Activated CD8-positive, alpha-beta T cell treated with anti-CD3 and anti-CD28 coated beads for 36 hours (primary cell): ENCODE results near the gene COMTD1. TPM values are rescaled to one million over a fixed set of nuclear protein-coding genes. Genes with fewer than 3 reads are reported as not detected.

Experiments
- ATAC-seq: fragments of 200-7000 bp; cut with Tn5 transposase; one replicate; pipeline ENCODE4 v1.10.0; 2021; ENCODE audit warnings: mild to moderate bottlenecking, moderate library complexity
- CTCF ChIA-PET: fragments of 350-600 bp; sonication (Branson Sonifier 250); formaldehyde crosslinking; loops from one replicate; lab custom pipeline; 2021; ENCODE audit warnings: antibody characterized with exemption; lab: Charles Lee
- POLR2A ChIA-PET: fragments of 350-600 bp; sonication (Branson Sonifier 250); formaldehyde crosslinking; loops from one replicate; lab custom pipeline; 2021; ENCODE audit warnings: antibody characterized with exemption; lab: Charles Lee
- DNase-seq: peaks from one replicate; pipeline ENCODE4 v3.0.0-alpha.2; 2020
- H3K27ac Mint-ChIP-seq: one replicate; pipeline ENCODE4 v1.8.0; 2021; ENCODE audit warnings: mild to moderate bottlenecking, mixed read lengths
- H3K27me3 Mint-ChIP-seq: one replicate; pipeline ENCODE4 v1.8.0; 2021; ENCODE audit warnings: mixed read lengths
- H3K36me3 Mint-ChIP-seq: one replicate; pipeline ENCODE4 v1.8.0; 2021; ENCODE audit warnings: low read depth, mixed read lengths
- H3K4me1 Mint-ChIP-seq: one replicate; pipeline ENCODE4 v1.8.0; 2021; ENCODE audit warnings: low read depth, mixed read lengths
- H3K4me3 Mint-ChIP-seq: one replicate; pipeline ENCODE4 v1.8.0; 2021; ENCODE audit warnings: mild to moderate bottlenecking, moderate library complexity, mixed read lengths
- H3K9me3 Mint-ChIP-seq: one replicate; pipeline ENCODE4 v1.8.0; 2021; ENCODE audit warnings: mixed read lengths
- intact Hi-C: fragments of 100-400 bp; cut with micrococcal nuclease; formaldehyde crosslinking; loops from one replicate; pipeline ENCODE4 v1.10.0; 2022
- total RNA-seq, 2 experiments: library from RNA; stranded (reverse); gene quantifications; one replicate each; pipeline ENCODE4 v1.2.3, GENCODE V29; 2021
- TF ChIP-seq, protein P1 (sequence below): fragments of 200-600 bp; IDR thresholded peaks from one replicate; pipeline ENCODE4 v1.8.0; 2022; ENCODE audit warnings: antibody characterized with exemption, mild to moderate bottlenecking

The COMTD1 gene
- total RNA-seq, 2 experiments from 2014 or later: 54.5 to 58.1 TPM

DNA sequence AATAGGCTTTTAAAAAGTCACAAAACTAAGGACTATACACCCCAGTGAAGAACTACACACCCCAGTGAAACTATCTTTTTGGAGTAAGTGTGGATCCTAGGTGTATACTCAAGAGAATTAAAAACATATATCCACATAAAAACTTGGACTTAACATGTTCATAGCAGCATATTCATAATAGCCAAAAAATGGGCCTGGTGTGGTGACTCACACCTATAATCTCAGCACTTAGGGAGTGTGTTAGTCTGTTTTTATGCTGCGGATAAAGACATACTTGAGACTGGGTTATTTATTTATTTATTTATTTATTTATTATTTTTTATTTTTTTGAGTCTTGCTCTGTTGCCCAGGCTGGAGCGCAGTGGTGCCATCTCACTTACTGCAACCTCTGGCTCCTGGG, 19.0 kb upstream of the COMTD1 start:
- Mint-ChIP-seq H3K36me3 (peaks cover 1% of the 10 kb centered on the region), H3K27ac (no peak overlapping the region), H3K9me3 (peaks cover 10% of the 10 kb centered on the region), H3K4me3 (no peak overlapping the region), H3K4me1 (no peaks in the 10 kb centered on the region), H3K27me3 (no peaks in the 10 kb centered on the region)
- ChIA-PET CTCF (no interaction called here), POLR2A (no interaction called here)
- intact Hi-C loops: no loop called here
- DNase-seq: no peak
- TF ChIP-seq, protein P1, sequence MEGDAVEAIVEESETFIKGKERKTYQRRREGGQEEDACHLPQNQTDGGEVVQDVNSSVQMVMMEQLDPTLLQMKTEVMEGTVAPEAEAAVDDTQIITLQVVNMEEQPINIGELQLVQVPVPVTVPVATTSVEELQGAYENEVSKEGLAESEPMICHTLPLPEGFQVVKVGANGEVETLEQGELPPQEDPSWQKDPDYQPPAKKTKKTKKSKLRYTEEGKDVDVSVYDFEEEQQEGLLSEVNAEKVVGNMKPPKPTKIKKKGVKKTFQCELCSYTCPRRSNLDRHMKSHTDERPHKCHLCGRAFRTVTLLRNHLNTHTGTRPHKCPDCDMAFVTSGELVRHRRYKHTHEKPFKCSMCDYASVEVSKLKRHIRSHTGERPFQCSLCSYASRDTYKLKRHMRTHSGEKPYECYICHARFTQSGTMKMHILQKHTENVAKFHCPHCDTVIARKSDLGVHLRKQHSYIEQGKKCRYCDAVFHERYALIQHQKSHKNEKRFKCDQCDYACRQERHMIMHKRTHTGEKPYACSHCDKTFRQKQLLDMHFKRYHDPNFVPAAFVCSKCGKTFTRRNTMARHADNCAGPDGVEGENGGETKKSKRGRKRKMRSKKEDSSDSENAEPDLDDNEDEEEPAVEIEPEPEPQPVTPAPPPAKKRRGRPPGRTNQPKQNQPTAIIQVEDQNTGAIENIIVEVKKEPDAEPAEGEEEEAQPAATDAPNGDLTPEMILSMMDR: no peak
- no peak for ATAC-seq

DNA sequence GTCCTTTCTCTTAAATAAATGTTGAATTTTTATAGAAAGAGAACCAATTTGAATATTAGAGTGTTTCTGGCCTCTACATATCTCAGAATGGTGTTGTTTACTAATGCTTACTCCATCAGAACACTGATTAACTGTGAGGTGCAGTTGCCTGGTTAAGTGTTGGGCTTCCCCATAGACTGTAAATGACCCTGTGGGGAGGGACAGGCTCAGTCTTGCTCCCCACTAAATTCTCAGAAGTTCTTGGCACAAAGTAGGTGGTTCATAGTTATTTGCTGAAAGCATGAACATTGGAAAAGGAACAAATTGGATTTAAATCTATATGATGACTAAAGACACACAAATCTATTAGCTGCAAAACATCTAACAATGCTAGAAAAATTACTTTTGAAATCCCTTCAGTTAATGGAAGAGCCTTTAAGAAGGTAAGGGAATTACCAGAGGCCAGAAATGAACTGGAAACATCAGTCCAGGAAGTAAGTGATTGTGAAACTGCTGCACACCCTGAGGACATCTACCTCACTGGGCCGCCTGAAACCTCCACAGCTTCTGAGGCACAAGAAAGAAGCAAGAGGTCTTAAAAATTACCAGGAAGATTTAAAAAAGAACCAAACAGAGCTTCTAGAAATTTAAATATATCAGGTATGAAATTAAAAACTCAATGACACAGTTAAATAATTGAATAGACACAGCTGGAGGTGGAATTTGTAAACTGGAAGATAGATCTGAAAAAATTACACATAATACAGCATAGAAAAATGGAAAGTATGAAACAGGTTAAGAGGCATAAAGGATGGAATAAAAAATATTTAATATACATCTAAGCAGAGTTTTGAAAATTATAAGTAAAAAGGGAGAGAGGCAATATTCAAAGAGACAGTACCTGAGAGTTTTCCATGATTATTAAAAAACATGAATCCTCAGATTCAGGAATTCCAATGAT, 17.8 kb upstream of the COMTD1 start:
- intact Hi-C loops: no loop called here
- Mint-ChIP-seq H3K36me3 (peaks cover 1% of the 10 kb centered on the region), H3K9me3 (peaks cover 10% of the 10 kb centered on the region), H3K27ac (no peak overlapping the region), H3K4me3 (no peak overlapping the region), H3K4me1 (no peaks in the 10 kb centered on the region), H3K27me3 (no peaks in the 10 kb centered on the region)
- CTCF ChIA-PET: no interaction called here
- TF ChIP-seq, protein P1: no peak
- POLR2A ChIA-PET: no interaction called here
- no peak for DNase-seq
- ATAC-seq: no peak

DNA sequence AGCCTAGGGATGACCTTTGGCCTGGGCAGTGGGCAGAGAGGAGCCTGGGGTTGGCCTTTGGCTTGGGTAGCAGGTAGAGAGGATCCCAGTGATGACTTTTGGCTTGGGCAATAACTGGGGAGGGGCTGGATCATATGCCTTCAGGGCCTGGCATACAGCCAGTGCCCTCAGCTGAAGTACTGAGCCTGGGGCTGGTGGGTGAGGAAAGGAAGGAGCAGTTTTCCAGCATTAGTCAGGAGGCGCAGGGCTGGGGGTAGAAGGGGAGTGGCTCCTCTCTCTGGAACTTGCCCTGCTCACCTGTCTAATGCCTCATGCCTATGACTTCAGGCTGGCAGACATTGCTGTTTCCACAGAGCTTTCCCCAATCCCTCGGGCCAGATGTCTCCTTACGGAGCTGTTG, 15.2 kb upstream of the COMTD1 start:
- H3K4me3 Mint-ChIP-seq: no peak overlapping the region
- intact Hi-C loops: no loop called here
- H3K9me3 Mint-ChIP-seq: peaks cover 10% of the 10 kb centered on the region
- ChIA-PET POLR2A (interaction anchor here (2.0 kb wide), 1 partner anchor 13 kb away, joined by 5 read pairs; no protein-coding TSS in a partner anchor), CTCF (interaction anchor here (1.2 kb wide), 1 partner anchor 11 kb away, joined by 4 read pairs; no protein-coding TSS in a partner anchor)
- ATAC-seq (no peak), DNase-seq (no peak)
- H3K36me3 Mint-ChIP-seq: peaks cover 1% of the 10 kb centered on the region
- no peak overlapping the region for H3K27ac Mint-ChIP-seq
- TF ChIP-seq, protein P1: no peak
- no peaks in the 10 kb centered on the region for H3K4me1 Mint-ChIP-seq
- no peaks in the 10 kb centered on the region for H3K27me3 Mint-ChIP-seq

DNA sequence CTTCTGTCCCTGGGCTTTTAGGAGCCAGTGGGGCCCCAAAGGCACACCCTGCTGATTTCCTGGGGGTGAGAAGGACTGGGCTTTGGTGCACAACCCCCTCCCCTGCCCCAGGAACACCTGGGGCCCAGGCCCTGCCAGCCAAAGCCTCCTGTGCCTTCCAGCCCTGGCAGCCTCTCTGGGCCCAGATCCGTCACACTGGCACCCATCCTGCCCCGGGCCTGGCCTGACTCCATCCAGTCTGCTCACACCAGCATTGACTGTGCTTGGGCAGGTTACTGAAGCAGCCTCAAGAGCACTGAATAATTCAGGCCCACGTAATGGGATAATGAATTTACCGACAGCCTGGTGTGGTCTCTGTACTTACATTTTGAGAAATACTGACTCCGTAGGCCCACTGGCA, 12.0 kb upstream of the COMTD1 start:
- no peaks in the 10 kb centered on the region for H3K4me1 Mint-ChIP-seq
- DNase-seq (no peak), ATAC-seq (no peak)
- CTCF ChIA-PET: interaction anchor here (1.5 kb wide), 1 partner anchor 60 kb away, joined by 3 read pairs; no protein-coding TSS in a partner anchor
- no peaks in the 10 kb centered on the region for H3K36me3 Mint-ChIP-seq
- intact Hi-C loops: no loop called here
- TF ChIP-seq, protein P1: no peak
- H3K4me3 Mint-ChIP-seq: no peak overlapping the region
- POLR2A ChIA-PET: no interaction called here
- H3K27ac Mint-ChIP-seq: no peak overlapping the region
- no peaks in the 10 kb centered on the region for H3K9me3 Mint-ChIP-seq
- no peaks in the 10 kb centered on the region for H3K27me3 Mint-ChIP-seq

DNA sequence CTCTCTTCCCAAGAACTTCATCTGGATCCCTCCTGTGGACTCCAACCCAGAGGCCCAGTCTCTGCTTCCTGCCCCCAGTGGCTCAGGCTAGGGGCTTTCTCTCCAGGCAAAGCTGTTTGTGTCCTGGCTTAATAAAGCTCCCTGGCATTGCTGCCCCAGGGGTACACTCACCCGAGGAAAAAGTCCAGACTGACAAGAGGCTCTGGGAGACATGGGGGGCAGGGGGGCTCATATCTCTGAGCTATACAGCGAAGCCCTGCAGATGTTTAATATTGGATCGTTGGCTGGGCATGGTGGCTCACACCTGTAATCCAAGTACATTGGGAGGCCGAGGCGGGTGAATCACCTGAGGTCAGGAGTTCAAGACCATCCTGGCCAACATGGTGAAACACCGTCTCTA, 10.7 kb upstream of the COMTD1 start:
- Mint-ChIP-seq H3K27me3 (no peaks in the 10 kb centered on the region), H3K36me3 (no peaks in the 10 kb centered on the region), H3K4me1 (no peaks in the 10 kb centered on the region), H3K9me3 (no peaks in the 10 kb centered on the region), H3K4me3 (no peak overlapping the region), H3K27ac (no peak overlapping the region)
- ChIA-PET POLR2A (no interaction called here), CTCF (interaction anchor here (0.7 kb wide), 1 partner anchor 11 kb away, joined by 3 read pairs; the partner anchor contains the start of gene COMTD1)
- intact Hi-C loops: no loop called here
- DNase-seq (no peak), ATAC-seq (no peak)
- TF ChIP-seq, protein P1: no peak
